Lung microvascular endothelial cell (primary cell): Measurements from ENCODE around the gene DDO. TPM values are rescaled to one million over a fixed set of nuclear protein-coding genes. Genes with fewer than 3 reads are reported as not detected.

ENCODE experiments used
- DNase-seq, 2 donors: peaks; one replicate each; pipeline versions ENCODE4 v3.0.0 to v3.0.0-alpha.2; 2010; ENCODE audit warnings: low read depth in 2 of 2
- total RNA-seq: library from RNA; depleted of rRNA; stranded (reverse); fragments of >200 nt; gene quantifications from 2 replicates; pipeline ENCODE4 v1.2.1, GENCODE V29; 2014

The DDO gene
- total RNA-seq = 1.7 and 2.6 TPM in 2 replicates

- peak; percentile 50 to 98 for DNase-seq
Observed at GRCh38 chr6:110415086-110415916, at the start of gene DDO. DDO (minus strand) TSS chr6:110415575; CDS start chr6:110413462, 2,113 bp downstream.

GRCh38 chr6:110462884-110463481, 47.6 kb upstream of the DDO start:
- DNase-seq = no peak

- DNase-seq = no peak
Observed at GRCh38 chr6:110461376-110461775, 46.0 kb upstream of the DDO start.

GRCh38 chr6:110459137-110459536, 43.8 kb upstream of the DDO start:
- no peak for DNase-seq

GRCh38 chr6:110458476-110458875, 43.1 kb upstream of the DDO start:
- DNase-seq = no peak

- peak; percentile 67 to 68 for DNase-seq
Observed at GRCh38 chr6:110457567-110458175, 42.3 kb upstream of the DDO start.

GRCh38 chr6:110456694-110457093, 41.3 kb upstream of the DDO start:
- no peak for DNase-seq

- DNase-seq = no peak
Observed at GRCh38 chr6:110449541-110449895, 34.1 kb upstream of the DDO start.

GRCh38 chr6:110448846-110449540, 33.6 kb upstream of the DDO start:
- DNase-seq = no peak

GRCh38 chr6:110447761-110448160, 32.4 kb upstream of the DDO start:
- DNase-seq = no peak

- DNase-seq = no peak
Observed at GRCh38 chr6:110446405-110446804, 31.0 kb upstream of the DDO start.

- DNase-seq = no peak
Observed at GRCh38 chr6:110440026-110440425, 24.7 kb upstream of the DDO start.

GRCh38 chr6:110439356-110439755, 24.0 kb upstream of the DDO start:
- no peak for DNase-seq

- DNase-seq = no peak
Observed at GRCh38 chr6:110434961-110435602, 19.7 kb upstream of the DDO start.

- no peak for DNase-seq
Observed at GRCh38 chr6:110432285-110432900, 17.0 kb upstream of the DDO start.

- DNase-seq = no peak
Observed at GRCh38 chr6:110430741-110431140, 15.4 kb upstream of the DDO start.

- no peak for DNase-seq
Observed at GRCh38 chr6:110430236-110430635, 14.9 kb upstream of the DDO start.

GRCh38 chr6:110428153-110428552, 12.8 kb upstream of the DDO start:
- DNase-seq = no peak

GRCh38 chr6:110425816-110426215, 10.4 kb upstream of the DDO start:
- no peak for DNase-seq

- no peak for DNase-seq
Observed at GRCh38 chr6:110422444-110422822, 7.1 kb upstream of the DDO start.

- no peak for DNase-seq
Observed at GRCh38 chr6:110421749-110422443, 6.5 kb upstream of the DDO start.
